GM12864 (cell line): Measurements from ENCODE around the gene CCSER2.
"Not testable (repeated sequence)": the region's sequence is repeated elsewhere in the genome, so short reads cannot be mapped to it uniquely, and the experiment has no call there.

Experiments
- DNase-seq: peaks from one replicate; pipeline ENCODE4 v3.0.0-alpha.2; 2011; ENCODE audit warnings: low read depth
- H3K4me3 ChIP-seq: 2 replicates; pipeline ENCODE4 v1.5.1; 2011; ENCODE audit warnings: mild to moderate bottlenecking, low read depth, low read length, control low read depth
- CTCF ChIP-seq: IDR thresholded peaks from 2 replicates; pipeline ENCODE4 v1.5.1; 2011; ENCODE audit warnings: low read depth, mild to moderate bottlenecking, moderate library complexity, low read length, control low read depth, inconsistent platforms; ENCODE audit errors: missing control alignments

CCSER2 gene

GRCh38 chr10:84405662-84406061 is 77.3 kb downstream of the CCSER2 start:
- H3K4me3 ChIP-seq = no peak overlapping the region
- no peak for DNase-seq
- no peak for TF ChIP-seq CTCF

- H3K4me3 ChIP-seq = no peak overlapping the region
- no peak for TF ChIP-seq CTCF
- no peak for DNase-seq
These were observed 78.2 kb downstream of the CCSER2 start for GRCh38 chr10:84406561-84406960.

- no peak overlapping the region for H3K4me3 ChIP-seq
- no peak for DNase-seq
- no peak for TF ChIP-seq CTCF
These were observed 79.1 kb downstream of the CCSER2 start for GRCh38 chr10:84407388-84408049.

GRCh38 chr10:84412482-84412881 is 84.1 kb downstream of the CCSER2 start:
- no peak overlapping the region for H3K4me3 ChIP-seq

GRCh38 chr10:84414110-84414509 is 85.7 kb downstream of the CCSER2 start:
- DNase-seq, H3K4me3 ChIP-seq: not testable (repeated sequence)

More at GRCh38 chr10:84412482-84412881, 84.1 kb downstream of the CCSER2 start:
- TF ChIP-seq CTCF = no peak
- no peak for DNase-seq

GRCh38 chr10:84415539-84416244 is 87.3 kb downstream of the CCSER2 start:
- H3K4me3 ChIP-seq = no peak overlapping the region
- no peak for TF ChIP-seq CTCF
- DNase-seq = no peak

- DNase-seq = no peak
- TF ChIP-seq CTCF = no peak
- H3K4me3 ChIP-seq = no peak overlapping the region
These were observed 87.8 kb downstream of the CCSER2 start for GRCh38 chr10:84416245-84416555.
